HCT116 (cell line): ENCODE measurements around the gene LAMA4. TPM values are rescaled to one million over a fixed set of nuclear protein-coding genes. Genes with fewer than 3 reads are reported as not detected.

Source experiments
- ATAC-seq: fragments of 200-7000 bp; cut with Tn5 transposase; 2 replicates; pipeline ENCODE4 v1.9.1; 2020; ENCODE audit warnings: mild to moderate bottlenecking, moderate library complexity
- BruUV-seq: library from RNA; stranded (reverse); fragments of 400-500 nt; replicated peaks from 2 replicates; lab custom pipeline; 2021; lab: Mats Ljungman, UMichigan
- CTCF ChIA-PET: fragments of 300-600 bp; sonication (Branson Sonifier 250); formaldehyde crosslinking; loops from one replicate; lab custom pipeline; 2021; ENCODE audit warnings: antibody characterized with exemption; lab: Charles Lee
- POLR2A ChIA-PET: fragments of 300-600, 350-600 bp; sonication (Branson Sonifier 250); formaldehyde crosslinking; loops from one replicate; lab custom pipeline; 2021; ENCODE audit warnings: antibody characterized with exemption; lab: Charles Lee
- RAD21 ChIA-PET, 2 experiments: fragments of 300-600 bp; sonication (Branson Sonifier 250); formaldehyde crosslinking; loops; one replicate each; lab custom pipeline; 2023; ENCODE audit warnings: low total read pairs in 2 of 2; ENCODE audit not compliant: uncharacterized antibody in 2 of 2, unreplicated experiment in 2 of 2, low non-redundant PET in 1 of 2; lab: Charles Lee
- DNase-seq: peaks from one replicate; pipeline ENCODE4 v3.0.0-alpha.2; 2010; ENCODE audit warnings: low read depth, low spot score
- H2AFZ ChIP-seq: fragments of 200-600 bp; shearing (Covaris generic), sonication (generic); 2 replicates; pipeline ENCODE4 v1.6.1; 2017; ENCODE audit warnings: low read depth, mixed run types, mixed read lengths, antibody characterized with exemption, low read length; ENCODE audit not compliant: poor library complexity, severe bottlenecking
- H3K27ac ChIP-seq: 2 replicates; pipeline ENCODE4 v1.5.1; 2012; ENCODE audit warnings: low read depth, low read length
- H3K27me3 ChIP-seq: fragments of 200-600 bp; sonication (generic); 2 replicates; pipeline ENCODE4 v1.6.1; 2016; ENCODE audit warnings: mixed run types, low read length, mixed read lengths; ENCODE audit not compliant: insufficient read depth
- H3K36me3 ChIP-seq, 2 experiments: fragments of 200-500 bp in 1 of 2; fragments of 200-600 bp in 1 of 2; sonication (Bioruptor generic) in 1 of 2; sonication (generic) in 1 of 2; 2 replicates each; pipeline versions ENCODE4 v1.5.1 to v1.6.1; 2014 to 2016; ENCODE audit warnings: low read length in 2 of 2, inconsistent platforms in 1 of 2, mixed read lengths in 1 of 2, mixed run types in 1 of 2; ENCODE audit not compliant: insufficient read depth in 2 of 2, control insufficient read depth in 1 of 2
- H3K4me1 ChIP-seq, 2 experiments: fragments of 200-600 bp in 1 of 2; sonication (generic) in 1 of 2; 2 replicates each; pipeline versions ENCODE4 v1.5.1 to v1.6.1; 2012 to 2017; ENCODE audit warnings: low read length in 2 of 2, inconsistent platforms in 1 of 2, mild to moderate bottlenecking in 1 of 2, mixed read lengths in 1 of 2, mixed run types in 1 of 2, moderate library complexity in 1 of 2; ENCODE audit not compliant: insufficient read depth in 2 of 2, control insufficient read depth in 1 of 2
- H3K4me2 ChIP-seq: fragments of 200-600 bp; sonication (generic); 2 replicates; pipeline ENCODE4 v1.6.1; 2017; ENCODE audit warnings: mixed run types, low read length, mixed read lengths
- H3K4me3 ChIP-seq, 2 experiments: fragments of 200-600 bp in 1 of 2; sonication (generic) in 1 of 2; replicated peaks in 1 of 2; 2 replicates each; pipeline ENCODE4 v1.5.1; 2011 to 2016; ENCODE audit warnings: low read length in 2 of 2, control low read depth in 1 of 2, low read depth in 1 of 2, mild to moderate bottlenecking in 1 of 2, mixed read lengths in 1 of 2, mixed run types in 1 of 2
- H3K79me2 ChIP-seq: fragments of 200-600 bp; sonication (generic); 2 replicates; pipeline ENCODE4 v1.6.1; 2017; ENCODE audit warnings: mild to moderate bottlenecking, mixed run types, low read length, moderate library complexity, mixed read lengths; ENCODE audit not compliant: insufficient read depth
- H3K9ac ChIP-seq: fragments of 200-600 bp; sonication (generic); 2 replicates; pipeline ENCODE4 v1.6.1; 2016; ENCODE audit warnings: low read length, mixed read lengths
- H3K9me2 ChIP-seq: fragments of 200-600 bp; sonication (generic), shearing (Covaris generic); 2 replicates; pipeline ENCODE4 v1.6.1; 2017; ENCODE audit warnings: mixed run types, mild to moderate bottlenecking, moderate library complexity; ENCODE audit not compliant: insufficient read depth
- H3K9me3 ChIP-seq, 2 experiments: fragments of 200-500 bp in 1 of 2; fragments of 200-600 bp in 1 of 2; sonication (Bioruptor generic) in 1 of 2; sonication (generic) in 1 of 2; 2 replicates each; pipeline ENCODE4 v1.6.1; 2014 to 2017; ENCODE audit warnings: low read length in 2 of 2, mixed read lengths in 2 of 2, inconsistent platforms in 1 of 2, low read depth in 1 of 2, mild to moderate bottlenecking in 1 of 2, mixed run types in 1 of 2, moderate library complexity in 1 of 2; ENCODE audit not compliant: control insufficient read depth in 1 of 2, insufficient read depth in 1 of 2
- H4K20me1 ChIP-seq: fragments of 200-600 bp; sonication (generic), shearing (Covaris generic); 2 replicates; pipeline ENCODE4 v1.6.1; 2017; ENCODE audit warnings: mixed run types, mild to moderate bottlenecking, moderate library complexity; ENCODE audit not compliant: insufficient read depth
- ATF3 ChIP-seq: IDR thresholded peaks from 2 replicates; pipeline ENCODE4 v1.6.1; 2012
- CBX3 ChIP-seq: IDR thresholded peaks from 2 replicates; pipeline ENCODE4 v1.6.1; 2012; ENCODE audit warnings: low read depth
- CTCF ChIP-seq, 3 experiments: fragments of 200-600 bp in 1 of 3; sonication (generic) in 1 of 3; IDR thresholded peaks in 2 of 3; conservative IDR thresholded peaks in 1 of 3; 2 replicates each; pipeline ENCODE4 v1.5.1; 2012 to 2017; ENCODE audit warnings: low read depth in 2 of 3, low read length in 2 of 3, antibody characterized with exemption in 1 of 3, borderline replicate concordance in 1 of 3, control low read depth in 1 of 3, mild to moderate bottlenecking in 1 of 3, mixed read lengths in 1 of 3, mixed run types in 1 of 3, moderate library complexity in 1 of 3; ENCODE audit not compliant: insufficient read depth in 1 of 3
- EZH2 ChIP-seq: fragments of 200-600 bp; sonication (generic); IDR thresholded peaks from 2 replicates; pipeline ENCODE4 v1.6.1; 2017; ENCODE audit warnings: antibody characterized with exemption, mixed run types
- EZH2phosphoT487 ChIP-seq: fragments of 200-600 bp; IDR thresholded peaks from 2 replicates; pipeline ENCODE4 v1.6.1; 2018; ENCODE audit warnings: antibody characterized with exemption, borderline replicate concordance
- FOSL1 ChIP-seq: IDR thresholded peaks from 2 replicates; pipeline ENCODE4 v1.6.1; 2012; ENCODE audit warnings: low read depth
- POLR2A ChIP-seq: IDR thresholded peaks from 2 replicates; pipeline ENCODE4 v1.7.0; 2011; ENCODE audit warnings: borderline replicate concordance; ENCODE audit not compliant: insufficient read depth, insufficient read length; ENCODE audit errors: extremely low read depth
- REST ChIP-seq: IDR thresholded peaks from 2 replicates; pipeline ENCODE4 v1.6.1; 2012; ENCODE audit warnings: low read depth
- SIN3A ChIP-seq: IDR thresholded peaks from 2 replicates; pipeline ENCODE4 v1.6.1; 2012; ENCODE audit warnings: low read depth
- TCF7L2 ChIP-seq: IDR thresholded peaks from 2 replicates; pipeline ENCODE4 v1.7.0; 2011; ENCODE audit warnings: borderline replicate concordance, inconsistent platforms; ENCODE audit not compliant: insufficient read depth, insufficient read length; ENCODE audit errors: extremely low read depth
- YY1 ChIP-seq: IDR thresholded peaks from 2 replicates; pipeline ENCODE4 v1.6.1; 2011; ENCODE audit warnings: low read length, low read depth, moderate library complexity, mild to moderate bottlenecking; ENCODE audit not compliant: insufficient replicate concordance; ENCODE audit errors: extremely low read depth
- ZFX ChIP-seq: fragments of 450-650 bp; IDR thresholded peaks from 2 replicates; pipeline ENCODE4 v1.6.1; 2017
- ZNF274 ChIP-seq: fragments of 200-500 bp; sonication (Bioruptor generic); IDR thresholded peaks from 2 replicates; pipeline ENCODE4 v1.6.1; 2014; ENCODE audit warnings: mild to moderate bottlenecking, low read depth, low read length, inconsistent platforms
- intact Hi-C: fragments of 100-400 bp; cut with micrococcal nuclease; formaldehyde crosslinking; loops from 2 replicates; pipeline ENCODE4 v1.10.0; 2022
- total RNA-seq: library from RNA; stranded (reverse); gene quantifications from one replicate; pipeline ENCODE4 v1.2.1, GENCODE V29; 2021; ENCODE audit not compliant: unreplicated experiment
- TF ChIP-seq, protein P1 (sequence below): IDR thresholded peaks from 2 replicates; pipeline ENCODE4 v1.6.1; 2012
- TF ChIP-seq, protein P2 (sequence below): IDR thresholded peaks from 2 replicates; pipeline ENCODE4 v1.6.1; 2011; ENCODE audit warnings: mild to moderate bottlenecking, low read length, moderate library complexity; ENCODE audit not compliant: insufficient replicate concordance; ENCODE audit errors: extremely low read depth

LAMA4 gene
- total RNA-seq, 1 experiment from 2014 or later: 2.2 TPM

GRCh38 chr6:112160745-112161144 lies 93.6 kb downstream of the LAMA4 start:
- BruUV-seq: no TSS peak
- H3K9me3 ChIP-seq: no peaks in the 10 kb centered on the region
- RAD21 ChIA-PET: no interaction called here
- CTCF ChIA-PET: no interaction called here
- no peak overlapping the region for H3K4me3 ChIP-seq
- H4K20me1 ChIP-seq: no peaks in the 10 kb centered on the region
- POLR2A ChIA-PET: no interaction called here
- H3K27ac ChIP-seq: no peak overlapping the region
- no peaks in the 10 kb centered on the region for H3K79me2 ChIP-seq
- TF ChIP-seq SIN3A (no peak), ATF3 (no peak), REST (no peak), CTCF (IDR thresholded peaks at IDR 0.05 in 2 of 3, conservative IDR thresholded peaks at IDR 0.05 in 1 of 3; ENCODE audit: borderline replicate concordance in 1 of 3, insufficient read depth in 1 of 3, low read depth in 2 of 3, low read length in 2 of 3) (no peak), YY1 (no peak), ZFX (no peak), EZH2phosphoT487 (no peak), TCF7L2 (no peak), CBX3 (no peak), ZNF274 (no peak), EZH2 (no peak), FOSL1 (no peak), POLR2A (no peak)
- TF ChIP-seq, protein P1, sequence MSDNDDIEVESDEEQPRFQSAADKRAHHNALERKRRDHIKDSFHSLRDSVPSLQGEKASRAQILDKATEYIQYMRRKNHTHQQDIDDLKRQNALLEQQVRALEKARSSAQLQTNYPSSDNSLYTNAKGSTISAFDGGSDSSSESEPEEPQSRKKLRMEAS: no peak
- TF ChIP-seq, protein P2, sequence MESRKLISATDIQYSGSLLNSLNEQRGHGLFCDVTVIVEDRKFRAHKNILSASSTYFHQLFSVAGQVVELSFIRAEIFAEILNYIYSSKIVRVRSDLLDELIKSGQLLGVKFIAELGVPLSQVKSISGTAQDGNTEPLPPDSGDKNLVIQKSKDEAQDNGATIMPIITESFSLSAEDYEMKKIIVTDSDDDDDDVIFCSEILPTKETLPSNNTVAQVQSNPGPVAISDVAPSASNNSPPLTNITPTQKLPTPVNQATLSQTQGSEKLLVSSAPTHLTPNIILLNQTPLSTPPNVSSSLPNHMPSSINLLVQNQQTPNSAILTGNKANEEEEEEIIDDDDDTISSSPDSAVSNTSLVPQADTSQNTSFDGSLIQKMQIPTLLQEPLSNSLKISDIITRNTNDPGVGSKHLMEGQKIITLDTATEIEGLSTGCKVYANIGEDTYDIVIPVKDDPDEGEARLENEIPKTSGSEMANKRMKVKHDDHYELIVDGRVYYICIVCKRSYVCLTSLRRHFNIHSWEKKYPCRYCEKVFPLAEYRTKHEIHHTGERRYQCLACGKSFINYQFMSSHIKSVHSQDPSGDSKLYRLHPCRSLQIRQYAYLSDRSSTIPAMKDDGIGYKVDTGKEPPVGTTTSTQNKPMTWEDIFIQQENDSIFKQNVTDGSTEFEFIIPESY: no peak
- H3K36me3 ChIP-seq: no peaks in the 10 kb centered on the region
- no peaks in the 10 kb centered on the region for H3K9me2 ChIP-seq
- no peak overlapping the region for H3K9ac ChIP-seq
- ATAC-seq (no peak), DNase-seq (no peak)
- H2AFZ ChIP-seq: no peak overlapping the region
- H3K27me3 ChIP-seq: no peaks in the 10 kb centered on the region
- no peak overlapping the region for H3K4me2 ChIP-seq
- intact Hi-C loops: no loop called here
- H3K4me1 ChIP-seq: 0 out of 4 replicates have a peak, but pooled peaks cover 0 to 5% of the 10 kb centered on the region in 2 experiments
